Measurements from ENCODE around the gene ANKRD28. TPM values are rescaled to one million over a fixed set of nuclear protein-coding genes. Genes with fewer than 3 reads are reported as not detected.
"Not testable (repeated sequence)": the region's sequence is repeated elsewhere in the genome, so short reads cannot be mapped to it uniquely, and the experiment has no call there.

The ANKRD28 gene
- total and polyA plus RNA-seq, 7 experiments from 2014 or later, result 8.7 to 70.4 (median 28.5) TPM

GRCh38 chr3:15782429-15782828 lies 15.3 kb downstream of the ANKRD28 start:
- ATAC-seq (no peak), DNase-seq (no peak)
- no peak overlapping the region for H3K27ac Mint-ChIP-seq
- Histone ChIP-seq H3K4me3 (ENCODE audit: low read length) (no peak overlapping the region), H3K27me3 (ENCODE audit: control insufficient read depth in 2 of 2, insufficient read depth in 2 of 2, low read length in 2 of 2) (no peaks in the 10 kb centered on the region), H3K27ac (ENCODE audit: low read depth, low read length) (no peak overlapping the region), H3K36me3 (ENCODE audit: control insufficient read depth in 2 of 3, insufficient read depth in 3 of 3, low read length in 3 of 3) (no peaks in the 10 kb centered on the region), H3K9me3 (ENCODE audit: control insufficient read depth in 2 of 3, low read length in 3 of 3) (no peaks in the 10 kb centered on the region), H3K4me1 (ENCODE audit: control insufficient read depth in 2 of 2, insufficient read depth in 2 of 2, low read length in 2 of 2) (no peaks in the 10 kb centered on the region)
- H3K27me3 Mint-ChIP-seq, result no peaks in the 10 kb centered on the region
- peaks cover 7 to 32% (median 20%) of the 10 kb centered on the region in 7 donors for H3K4me1 Mint-ChIP-seq
- peaks cover 5 to 55% (median 35%) of the 10 kb centered on the region in 5 donors for H3K36me3 Mint-ChIP-seq
- POLR2A ChIA-PET, result no interaction called here
- H3K9me3 Mint-ChIP-seq, result no peaks in the 10 kb centered on the region
- H3K4me3 Mint-ChIP-seq, result no peak overlapping the region
- intact Hi-C loops (cut with micrococcal nuclease), result no loop called here
- CTCF ChIA-PET, result no interaction called here

GRCh38 chr3:15781637-15782402 lies 16.0 kb downstream of the ANKRD28 start:
- Histone ChIP-seq H3K4me1 (ENCODE audit: control insufficient read depth in 2 of 2, insufficient read depth in 2 of 2, low read length in 2 of 2) (no peaks in the 10 kb centered on the region), H3K27ac (ENCODE audit: low read depth, low read length) (no peak overlapping the region), H3K9me3 (ENCODE audit: control insufficient read depth in 2 of 3, low read length in 3 of 3) (no peaks in the 10 kb centered on the region), H3K4me3 (ENCODE audit: low read length) (no peak overlapping the region), H3K36me3 (ENCODE audit: control insufficient read depth in 2 of 3, insufficient read depth in 3 of 3, low read length in 3 of 3) (no peaks in the 10 kb centered on the region), H3K27me3 (ENCODE audit: control insufficient read depth in 2 of 2, insufficient read depth in 2 of 2, low read length in 2 of 2) (no peaks in the 10 kb centered on the region)
- Mint-ChIP-seq H3K9me3 (no peaks in the 10 kb centered on the region), H3K4me1 (peaks cover 7 to 32% (median 20%) of the 10 kb centered on the region in 7 donors), H3K27ac (no peak overlapping the region), H3K36me3 (peaks cover 5 to 54% (median 32%) of the 10 kb centered on the region in 5 donors), H3K27me3 (no peaks in the 10 kb centered on the region), H3K4me3 (no peak overlapping the region)
- no peak for ATAC-seq
- no peak for DNase-seq
- POLR2A ChIA-PET, result no interaction called here
- intact Hi-C loops (cut with micrococcal nuclease), result no loop called here
- CTCF ChIA-PET, result interaction anchor here (0.6 kb wide), 1 partner anchor 1001 kb away, joined by 3 read pairs; no protein-coding TSS in a partner anchor

GRCh38 chr3:15781131-15781530 lies 16.6 kb downstream of the ANKRD28 start:
- peaks cover 8 to 34% (median 21%) of the 10 kb centered on the region in 7 donors for H3K4me1 Mint-ChIP-seq

GRCh38 chr3:15779111-15779510 lies 18.7 kb downstream of the ANKRD28 start:
- Histone ChIP-seq H3K9me3 (ENCODE audit: control insufficient read depth in 2 of 3, low read length in 3 of 3) (no peaks in the 10 kb centered on the region), H3K27me3 (ENCODE audit: control insufficient read depth in 2 of 2, insufficient read depth in 2 of 2, low read length in 2 of 2) (no peaks in the 10 kb centered on the region), H3K36me3 (ENCODE audit: control insufficient read depth in 2 of 3, insufficient read depth in 3 of 3, low read length in 3 of 3) (no peaks in the 10 kb centered on the region), H3K27ac (ENCODE audit: low read depth, low read length) (no peak overlapping the region), H3K4me3 (ENCODE audit: low read length) (no peak overlapping the region), H3K4me1 (ENCODE audit: control insufficient read depth in 2 of 2, insufficient read depth in 2 of 2, low read length in 2 of 2) (no peaks in the 10 kb centered on the region)
- ChIA-PET CTCF (no interaction called here), POLR2A (no interaction called here)
- Mint-ChIP-seq H3K27ac (no peak overlapping the region), H3K4me1 (peaks cover 8 to 28% (median 15%) of the 10 kb centered on the region in 7 donors), H3K9me3 (no peaks in the 10 kb centered on the region), H3K27me3 (no peaks in the 10 kb centered on the region), H3K4me3 (no peak overlapping the region), H3K36me3 (peaks cover 5 to 39% (median 26%) of the 10 kb centered on the region in 5 donors)
- ATAC-seq (no peak), DNase-seq (no peak)
- intact Hi-C loops (cut with micrococcal nuclease), result loop anchor here in 1 of 2 donors (2.0 kb wide), 1 partner anchor 74 kb away; no protein-coding TSS in a partner anchor

More at GRCh38 chr3:15781131-15781530, 16.6 kb downstream of the ANKRD28 start:
- Mint-ChIP-seq H3K9me3 (no peaks in the 10 kb centered on the region), H3K36me3 (peaks cover 5 to 55% (median 35%) of the 10 kb centered on the region in 5 donors), H3K4me3 (no peak overlapping the region), H3K27ac (no peak overlapping the region), H3K27me3 (no peaks in the 10 kb centered on the region)
- Histone ChIP-seq H3K4me1 (ENCODE audit: control insufficient read depth in 2 of 2, insufficient read depth in 2 of 2, low read length in 2 of 2) (no peaks in the 10 kb centered on the region), H3K27me3 (ENCODE audit: control insufficient read depth in 2 of 2, insufficient read depth in 2 of 2, low read length in 2 of 2) (no peaks in the 10 kb centered on the region), H3K27ac (ENCODE audit: low read depth, low read length) (no peak overlapping the region), H3K36me3 (ENCODE audit: control insufficient read depth in 2 of 3, insufficient read depth in 3 of 3, low read length in 3 of 3) (no peaks in the 10 kb centered on the region), H3K4me3 (ENCODE audit: low read length) (no peak overlapping the region), H3K9me3 (ENCODE audit: control insufficient read depth in 2 of 3, low read length in 3 of 3) (no peaks in the 10 kb centered on the region)
- ChIA-PET CTCF (interaction anchor here (0.6 kb wide), 2 partner anchors 73 to 1000 kb away, joined by 3 read pairs; no protein-coding TSS in a partner anchor), POLR2A (no interaction called here)
- DNase-seq (no peak), ATAC-seq (no peak)
- intact Hi-C loops (cut with micrococcal nuclease), result no loop called here

- ChIA-PET POLR2A (interaction anchor here (0.6 kb wide), 1 partner anchor 356 kb away, joined by 3 read pairs; no protein-coding TSS in a partner anchor), CTCF (interaction anchor here (1.2 kb wide), 1 partner anchor 24 kb away, joined by 3 read pairs; no protein-coding TSS in a partner anchor)
- H3K4me1 Mint-ChIP-seq, result peaks cover under 1 to 26% (median 12%) of the 10 kb centered on the region in 7 donors
These were observed 19.4 kb downstream of the ANKRD28 start for GRCh38 chr3:15778332-15778858.

GRCh38 chr3:15774931-15775560 lies 22.7 kb downstream of the ANKRD28 start:
- POLR2A ChIA-PET; H3K9me3 ChIP-seq (ENCODE audit: control insufficient read depth in 2 of 3, low read length in 3 of 3); H3K36me3 ChIP-seq (ENCODE audit: control insufficient read depth in 2 of 3, insufficient read depth in 3 of 3, low read length in 3 of 3); intact Hi-C loops (cut with micrococcal nuclease); H3K9me3 Mint-ChIP-seq; CTCF ChIA-PET; DNase-seq; H3K27me3 Mint-ChIP-seq; H3K27ac ChIP-seq (ENCODE audit: low read depth, low read length); H3K27ac Mint-ChIP-seq; H3K27me3 ChIP-seq (ENCODE audit: control insufficient read depth in 2 of 2, insufficient read depth in 2 of 2, low read length in 2 of 2); H3K4me1 ChIP-seq (ENCODE audit: control insufficient read depth in 2 of 2, insufficient read depth in 2 of 2, low read length in 2 of 2); ATAC-seq; H3K4me3 Mint-ChIP-seq; H3K4me3 ChIP-seq (ENCODE audit: low read length): not testable (repeated sequence)
- H3K4me1 Mint-ChIP-seq, result peaks cover 12 to 29% (median 25%) of the 10 kb centered on the region in 7 donors
- peaks cover 0 to 49% (median 33%) of the 10 kb centered on the region in 5 donors for H3K36me3 Mint-ChIP-seq

More at GRCh38 chr3:15778332-15778858, 19.4 kb downstream of the ANKRD28 start:
- no peak overlapping the region for H3K4me3 ChIP-seq (ENCODE audit: low read length)
- H3K4me3 Mint-ChIP-seq, result no peak overlapping the region
- no peaks in the 10 kb centered on the region for H3K36me3 ChIP-seq (ENCODE audit: control insufficient read depth in 2 of 3, insufficient read depth in 3 of 3, low read length in 3 of 3)
- H3K9me3 Mint-ChIP-seq, result no peaks in the 10 kb centered on the region
- no peaks in the 10 kb centered on the region for H3K9me3 ChIP-seq (ENCODE audit: control insufficient read depth in 2 of 3, low read length in 3 of 3)
- H3K27me3 Mint-ChIP-seq, result no peaks in the 10 kb centered on the region
- H3K27ac Mint-ChIP-seq, result no peak overlapping the region
- peaks cover 5 to 32% (median 23%) of the 10 kb centered on the region in 5 donors for H3K36me3 Mint-ChIP-seq
- no peaks in the 10 kb centered on the region for H3K27me3 ChIP-seq (ENCODE audit: control insufficient read depth in 2 of 2, insufficient read depth in 2 of 2, low read length in 2 of 2)
- DNase-seq (no peak), ATAC-seq (no peak)
- intact Hi-C loops (cut with micrococcal nuclease), result loop anchor here in 1 of 2 donors (2.0 kb wide), 1 partner anchor 74 kb away; no protein-coding TSS in a partner anchor
- no peaks in the 10 kb centered on the region for H3K4me1 ChIP-seq (ENCODE audit: control insufficient read depth in 2 of 2, insufficient read depth in 2 of 2, low read length in 2 of 2)
- no peak overlapping the region for H3K27ac ChIP-seq (ENCODE audit: low read depth, low read length)

All from naive thymus-derived CD4-positive, alpha-beta T cell (primary cell).